OCI-LY1 (cell line): ENCODE measurements around the gene GNB4.

Experiments used
- EZH2 ChIP-seq: fragments of 200-600 bp; sonication (generic), shearing (Covaris generic); IDR thresholded peaks from 2 replicates; pipeline ENCODE4 v1.8.0; 2017; ENCODE audit warnings: borderline replicate concordance, mixed run types, mild to moderate bottlenecking, antibody characterized with exemption, low read length, moderate library complexity, mixed read lengths
- TF ChIP-seq, protein P1 (sequence below): fragments of 200-600 bp; sonication (generic), shearing (Covaris generic); IDR thresholded peaks from 2 replicates; pipeline ENCODE4 v1.5.1; 2017; ENCODE audit warnings: mild to moderate bottlenecking, antibody characterized with exemption, low read length, moderate library complexity, mixed read lengths

DNA sequence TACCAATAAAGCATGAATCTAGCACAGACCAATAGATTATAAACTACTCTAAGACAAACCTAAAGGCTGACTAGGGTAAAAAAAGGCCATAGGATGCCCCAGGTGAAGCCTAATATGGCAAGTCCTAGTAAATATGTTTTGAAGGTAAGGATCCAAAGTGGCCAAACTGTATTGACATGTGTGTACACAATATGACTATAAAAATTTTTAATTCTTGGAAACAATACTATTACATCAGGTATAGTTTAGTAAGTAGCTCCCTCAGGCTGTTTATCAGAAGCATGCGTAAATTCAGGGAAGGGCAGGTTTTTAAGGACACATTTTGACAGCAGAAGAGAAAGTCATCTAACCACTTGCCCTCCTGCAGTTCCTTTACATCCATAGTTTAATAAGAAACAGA, 18.8 kb downstream of the GNB4 start:
- TF ChIP-seq, protein P1, sequence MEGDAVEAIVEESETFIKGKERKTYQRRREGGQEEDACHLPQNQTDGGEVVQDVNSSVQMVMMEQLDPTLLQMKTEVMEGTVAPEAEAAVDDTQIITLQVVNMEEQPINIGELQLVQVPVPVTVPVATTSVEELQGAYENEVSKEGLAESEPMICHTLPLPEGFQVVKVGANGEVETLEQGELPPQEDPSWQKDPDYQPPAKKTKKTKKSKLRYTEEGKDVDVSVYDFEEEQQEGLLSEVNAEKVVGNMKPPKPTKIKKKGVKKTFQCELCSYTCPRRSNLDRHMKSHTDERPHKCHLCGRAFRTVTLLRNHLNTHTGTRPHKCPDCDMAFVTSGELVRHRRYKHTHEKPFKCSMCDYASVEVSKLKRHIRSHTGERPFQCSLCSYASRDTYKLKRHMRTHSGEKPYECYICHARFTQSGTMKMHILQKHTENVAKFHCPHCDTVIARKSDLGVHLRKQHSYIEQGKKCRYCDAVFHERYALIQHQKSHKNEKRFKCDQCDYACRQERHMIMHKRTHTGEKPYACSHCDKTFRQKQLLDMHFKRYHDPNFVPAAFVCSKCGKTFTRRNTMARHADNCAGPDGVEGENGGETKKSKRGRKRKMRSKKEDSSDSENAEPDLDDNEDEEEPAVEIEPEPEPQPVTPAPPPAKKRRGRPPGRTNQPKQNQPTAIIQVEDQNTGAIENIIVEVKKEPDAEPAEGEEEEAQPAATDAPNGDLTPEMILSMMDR = no peak
- no peak for TF ChIP-seq EZH2
